GM12864 (cell line): ENCODE results near the gene TTC4.

Source experiments
- DNase-seq: peaks from one replicate; pipeline ENCODE4 v3.0.0-alpha.2; 2011; ENCODE audit warnings: low read depth
- H3K4me3 ChIP-seq: 2 replicates; pipeline ENCODE4 v1.5.1; 2011; ENCODE audit warnings: mild to moderate bottlenecking, low read depth, low read length, control low read depth
- TF ChIP-seq, protein P1 (sequence below): IDR thresholded peaks from 2 replicates; pipeline ENCODE4 v1.5.1; 2011; ENCODE audit warnings: low read depth, mild to moderate bottlenecking, moderate library complexity, low read length, control low read depth, inconsistent platforms; ENCODE audit errors: missing control alignments

TTC4 gene

GRCh38 chr1:54695221-54695620 is 20.4 kb upstream of the TTC4 start:
- no peak for DNase-seq
- TF ChIP-seq, protein P1, sequence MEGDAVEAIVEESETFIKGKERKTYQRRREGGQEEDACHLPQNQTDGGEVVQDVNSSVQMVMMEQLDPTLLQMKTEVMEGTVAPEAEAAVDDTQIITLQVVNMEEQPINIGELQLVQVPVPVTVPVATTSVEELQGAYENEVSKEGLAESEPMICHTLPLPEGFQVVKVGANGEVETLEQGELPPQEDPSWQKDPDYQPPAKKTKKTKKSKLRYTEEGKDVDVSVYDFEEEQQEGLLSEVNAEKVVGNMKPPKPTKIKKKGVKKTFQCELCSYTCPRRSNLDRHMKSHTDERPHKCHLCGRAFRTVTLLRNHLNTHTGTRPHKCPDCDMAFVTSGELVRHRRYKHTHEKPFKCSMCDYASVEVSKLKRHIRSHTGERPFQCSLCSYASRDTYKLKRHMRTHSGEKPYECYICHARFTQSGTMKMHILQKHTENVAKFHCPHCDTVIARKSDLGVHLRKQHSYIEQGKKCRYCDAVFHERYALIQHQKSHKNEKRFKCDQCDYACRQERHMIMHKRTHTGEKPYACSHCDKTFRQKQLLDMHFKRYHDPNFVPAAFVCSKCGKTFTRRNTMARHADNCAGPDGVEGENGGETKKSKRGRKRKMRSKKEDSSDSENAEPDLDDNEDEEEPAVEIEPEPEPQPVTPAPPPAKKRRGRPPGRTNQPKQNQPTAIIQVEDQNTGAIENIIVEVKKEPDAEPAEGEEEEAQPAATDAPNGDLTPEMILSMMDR = no peak
- H3K4me3 ChIP-seq = no peak overlapping the region

- TF ChIP-seq, protein P1 = no peak
- no peak for DNase-seq
- no peak overlapping the region for H3K4me3 ChIP-seq
Measured at GRCh38 chr1:54695764-54696163, 19.9 kb upstream of the TTC4 start.

DNA sequence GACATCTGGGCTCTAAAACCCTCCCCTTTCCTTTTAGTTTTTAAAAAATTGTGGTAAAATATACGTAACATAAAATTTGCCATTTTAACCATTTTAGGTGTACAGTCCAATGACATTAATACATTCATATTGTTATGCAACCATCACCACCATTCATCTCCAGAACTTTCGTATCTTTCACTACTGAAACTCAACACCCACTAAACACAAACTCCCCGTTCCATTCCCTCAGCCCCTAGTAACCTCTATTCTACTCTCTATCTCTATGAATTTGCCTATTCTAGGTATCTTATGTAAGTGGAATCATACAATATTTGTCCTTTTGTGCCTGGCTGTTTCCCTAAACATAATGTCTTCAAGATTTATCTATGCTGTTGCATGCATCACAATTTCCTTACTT is 19.4 kb upstream of the TTC4 start:
- no peak for DNase-seq
- no peak overlapping the region for H3K4me3 ChIP-seq
- TF ChIP-seq, protein P1 = no peak

- TF ChIP-seq, protein P1 = no peak
- DNase-seq = no peak
- H3K4me3 ChIP-seq = no peak overlapping the region
Measured at GRCh38 chr1:54697896-54698295, 17.8 kb upstream of the TTC4 start.

GRCh38 chr1:54698346-54698745 is 17.3 kb upstream of the TTC4 start:
- TF ChIP-seq, protein P1 = no peak
- DNase-seq = no peak
- no peak overlapping the region for H3K4me3 ChIP-seq

GRCh38 chr1:54699936-54700525 is 15.6 kb upstream of the TTC4 start:
- no peak overlapping the region for H3K4me3 ChIP-seq
- TF ChIP-seq, protein P1 = no peak
- DNase-seq = no peak

DNA sequence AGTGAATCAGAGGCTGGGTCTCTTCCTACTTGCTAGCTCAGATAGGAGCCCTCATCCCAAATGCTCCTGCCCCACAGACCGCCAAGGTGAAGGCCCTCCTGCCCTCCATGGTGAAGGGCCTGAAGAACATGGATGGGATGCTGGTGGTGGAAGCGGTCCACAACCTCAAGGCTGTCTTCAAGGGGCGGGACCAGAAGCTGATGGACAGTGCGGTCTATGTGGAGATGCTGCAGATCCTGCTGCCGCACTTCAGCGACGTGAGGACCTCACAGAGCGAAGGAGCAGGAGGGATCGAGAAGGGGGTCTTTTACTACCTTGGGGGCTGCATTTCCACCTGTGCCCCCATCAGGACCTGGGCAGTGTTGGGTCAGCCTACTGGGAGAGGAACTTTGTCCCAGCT is 14.6 kb upstream of the TTC4 start:
- TF ChIP-seq, protein P1 = no peak
- no peak overlapping the region for H3K4me3 ChIP-seq
- DNase-seq = no peak
